GM21717 (cell line): ENCODE measurements around the gene TMEM215.

Experiments
- ATAC-seq: cut with Tn5 transposase; IDR thresholded peaks from one replicate; pipeline ENCODE4 v1.9.1; 2021; ENCODE audit warnings: mild to moderate bottlenecking, moderate library complexity; ENCODE audit not compliant: unreplicated experiment

Gene TMEM215

DNA sequence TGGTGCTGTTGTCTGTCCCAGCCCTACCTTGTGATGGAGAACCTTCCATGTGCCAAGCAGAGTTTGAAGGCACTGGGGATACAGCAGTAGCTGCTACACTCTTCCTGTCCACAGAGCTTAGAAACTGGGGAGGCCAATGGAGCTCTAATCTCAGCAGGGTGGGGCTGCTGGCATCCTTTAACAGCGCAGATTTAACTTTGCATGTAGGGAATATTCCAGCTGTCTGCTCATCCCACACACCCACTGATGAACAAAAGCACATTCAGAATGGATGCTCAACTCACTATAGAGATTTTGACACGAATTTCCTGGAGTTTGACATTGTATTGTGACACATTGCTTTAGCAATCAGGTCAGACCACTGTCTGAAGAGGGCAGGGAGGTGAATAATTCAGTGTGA, 49.0 kb downstream of the TMEM215 start:
- ATAC-seq, result no peak
